GM10266 (cell line): Measurements from ENCODE around the gene OR2T11.
"Not testable (repeated sequence)": the region's sequence is repeated elsewhere in the genome, so short reads cannot be mapped to it uniquely, and the experiment has no call there.

Experiments
- DNase-seq: peaks from one replicate; pipeline ENCODE4 v3.0.0; 2012; ENCODE audit errors: extremely low spot score
- TF ChIP-seq, protein P1 (sequence below): IDR thresholded peaks from 2 replicates; pipeline ENCODE4 v1.5.1; 2012; ENCODE audit warnings: mild to moderate bottlenecking, low read depth; ENCODE audit not compliant: control insufficient read depth, insufficient read depth; ENCODE audit errors: missing control alignments

Gene OR2T11

DNA sequence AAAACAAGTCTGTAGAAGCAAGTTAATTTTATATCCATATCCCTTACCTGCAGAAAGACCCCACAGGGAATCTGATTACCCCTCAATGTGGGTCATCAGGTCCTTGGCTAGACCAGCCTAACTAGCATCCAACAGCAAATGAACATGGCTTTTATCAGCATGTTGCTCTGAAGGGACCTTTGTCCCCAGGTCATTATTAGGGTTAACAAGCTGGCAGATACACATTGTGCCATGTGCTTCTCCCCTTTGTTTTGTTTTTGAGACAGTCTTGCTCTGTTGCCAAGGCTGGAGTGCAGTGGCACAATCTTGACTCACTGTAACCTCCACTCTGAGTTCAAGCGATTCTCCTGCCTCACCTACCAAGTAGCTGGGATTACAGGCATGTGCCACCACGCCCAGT is at the start of gene OR2T11:
Gene OR2T11, minus strand, starts transcription at position 101 of the 400 bp plus-strand sequence. CDS start 7,963 bp downstream, outside the sequence.
- DNase-seq, result not testable (repeated sequence)

- TF ChIP-seq, protein P1, sequence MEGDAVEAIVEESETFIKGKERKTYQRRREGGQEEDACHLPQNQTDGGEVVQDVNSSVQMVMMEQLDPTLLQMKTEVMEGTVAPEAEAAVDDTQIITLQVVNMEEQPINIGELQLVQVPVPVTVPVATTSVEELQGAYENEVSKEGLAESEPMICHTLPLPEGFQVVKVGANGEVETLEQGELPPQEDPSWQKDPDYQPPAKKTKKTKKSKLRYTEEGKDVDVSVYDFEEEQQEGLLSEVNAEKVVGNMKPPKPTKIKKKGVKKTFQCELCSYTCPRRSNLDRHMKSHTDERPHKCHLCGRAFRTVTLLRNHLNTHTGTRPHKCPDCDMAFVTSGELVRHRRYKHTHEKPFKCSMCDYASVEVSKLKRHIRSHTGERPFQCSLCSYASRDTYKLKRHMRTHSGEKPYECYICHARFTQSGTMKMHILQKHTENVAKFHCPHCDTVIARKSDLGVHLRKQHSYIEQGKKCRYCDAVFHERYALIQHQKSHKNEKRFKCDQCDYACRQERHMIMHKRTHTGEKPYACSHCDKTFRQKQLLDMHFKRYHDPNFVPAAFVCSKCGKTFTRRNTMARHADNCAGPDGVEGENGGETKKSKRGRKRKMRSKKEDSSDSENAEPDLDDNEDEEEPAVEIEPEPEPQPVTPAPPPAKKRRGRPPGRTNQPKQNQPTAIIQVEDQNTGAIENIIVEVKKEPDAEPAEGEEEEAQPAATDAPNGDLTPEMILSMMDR, result no peak
- DNase-seq, result no peak
Observed at GRCh38 chr1:248681651-248682050, 46.8 kb upstream of the OR2T11 start.

DNA sequence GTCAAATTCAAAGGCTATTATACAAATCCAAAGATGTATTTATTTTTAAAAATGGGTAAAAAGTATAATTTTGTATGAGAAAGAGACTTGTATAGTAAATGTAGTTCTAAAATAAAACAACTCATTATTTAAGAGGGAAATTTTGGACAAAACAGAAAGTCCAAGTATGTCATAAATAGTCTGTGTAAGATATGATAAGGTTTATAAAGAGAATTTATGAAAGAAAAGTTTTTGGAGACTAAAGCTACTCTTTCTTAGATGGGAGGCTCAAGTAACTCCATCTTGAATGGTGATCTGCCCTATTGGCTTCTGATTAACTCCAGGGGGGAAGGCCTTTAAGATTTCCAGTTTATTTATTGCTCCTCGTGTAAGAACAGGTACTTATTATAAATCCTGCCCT is 35.1 kb upstream of the OR2T11 start:
- TF ChIP-seq, protein P1, result no peak
- DNase-seq, result no peak

DNA sequence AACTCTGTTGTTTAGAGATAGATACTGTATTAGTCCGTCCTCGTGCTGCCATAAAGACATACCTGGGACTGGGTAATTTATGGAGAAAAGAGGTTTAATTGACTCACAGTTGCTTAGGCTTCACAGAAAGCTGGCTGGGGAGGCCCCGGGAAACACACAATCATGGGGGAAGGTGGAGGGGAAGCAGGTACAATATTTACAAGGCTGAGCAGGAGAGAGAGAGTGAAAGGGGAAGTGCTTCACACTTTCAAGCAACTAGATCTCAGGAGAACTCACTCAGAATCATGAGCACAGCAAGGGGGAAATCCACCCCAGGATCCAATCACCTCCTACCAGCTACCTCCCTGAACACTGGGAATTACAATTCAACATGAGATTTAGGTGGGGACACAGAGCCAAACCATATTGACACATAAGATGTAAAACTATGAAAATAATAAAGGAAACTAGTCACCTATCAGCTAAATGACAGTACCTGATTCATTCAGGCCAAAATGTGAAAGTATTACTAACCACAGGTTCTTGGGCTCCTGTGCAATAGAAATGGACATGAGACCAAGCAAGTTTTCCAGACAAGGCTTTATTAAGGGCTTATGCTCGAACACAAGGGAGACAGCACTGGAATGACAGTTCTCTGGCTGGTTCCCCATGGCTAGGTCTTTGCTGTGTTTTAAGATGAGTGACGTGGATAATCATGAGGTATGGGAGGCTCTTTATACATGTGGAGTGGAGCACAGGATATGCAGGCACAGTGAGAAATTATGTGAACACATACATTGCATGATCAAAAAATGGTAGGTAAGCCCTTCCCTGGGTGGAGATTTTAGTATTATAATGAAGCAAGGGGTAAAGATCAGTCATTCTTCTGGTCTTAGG is 28.8 kb upstream of the OR2T11 start:
- DNase-seq, result not testable (repeated sequence)

GRCh38 chr1:248656797-248657196 is 21.9 kb upstream of the OR2T11 start:
- DNase-seq, result not testable (repeated sequence)

DNA sequence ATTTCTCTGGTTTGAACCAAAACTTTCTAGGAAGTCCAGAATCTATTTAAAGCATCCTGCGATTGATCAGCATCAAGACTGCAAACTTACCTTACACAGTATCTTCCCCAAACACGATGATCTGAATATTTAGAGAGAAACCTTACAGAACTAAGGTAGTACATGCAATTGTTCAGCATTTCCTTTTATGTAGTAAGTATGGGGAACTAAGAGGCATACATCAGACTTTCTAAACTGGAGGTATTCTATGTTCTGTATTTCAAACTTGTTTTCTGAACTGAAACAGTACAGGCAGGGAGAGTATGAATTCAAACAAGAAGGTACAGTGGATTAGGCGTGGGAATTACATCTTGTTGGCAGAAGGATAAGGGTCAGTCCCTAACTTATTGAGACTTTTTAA is 20.5 kb upstream of the OR2T11 start, which contains the start of gene OR2T27:
Gene OR2T27, minus strand, starts transcription at position 175 of the 400 bp plus-strand sequence. CDS start 4,644 bp downstream, outside the sequence.
- not testable (repeated sequence) for DNase-seq

DNA sequence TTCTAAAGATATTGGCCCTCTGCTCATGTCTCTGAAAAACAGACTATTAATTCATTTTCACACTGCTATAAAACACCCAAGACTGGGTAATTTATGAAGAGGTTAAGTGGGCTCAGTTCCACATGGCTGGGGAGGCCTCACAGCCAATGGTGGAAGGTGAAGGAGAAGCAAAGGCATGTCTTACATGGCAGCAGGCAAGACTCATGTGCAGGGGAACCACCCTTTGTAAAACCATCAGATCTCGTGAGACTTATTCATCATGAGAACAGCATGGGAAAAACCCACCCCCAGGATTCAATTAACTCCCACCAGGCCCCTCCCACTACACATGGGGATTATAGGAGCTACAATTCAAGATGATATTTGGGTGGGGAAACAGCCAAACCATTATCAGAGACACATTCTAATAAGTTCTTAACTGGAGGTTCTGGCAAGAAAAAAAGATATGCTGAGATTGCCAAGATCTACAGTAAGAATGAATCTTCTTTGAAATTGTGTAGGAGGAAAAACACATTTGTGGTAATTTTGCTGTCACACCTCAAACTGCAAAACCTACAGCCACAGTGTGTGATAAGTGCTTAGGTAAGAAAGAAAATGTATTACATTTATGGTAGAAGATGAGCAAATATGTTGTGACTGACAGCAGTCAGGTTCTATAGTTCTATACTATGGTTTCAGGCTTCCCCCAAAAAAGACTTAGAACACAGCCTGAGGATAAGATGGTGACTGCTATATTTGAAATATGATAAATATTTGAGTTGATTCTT is 14.1 kb upstream of the OR2T11 start:
- DNase-seq, result not testable (repeated sequence)

DNA sequence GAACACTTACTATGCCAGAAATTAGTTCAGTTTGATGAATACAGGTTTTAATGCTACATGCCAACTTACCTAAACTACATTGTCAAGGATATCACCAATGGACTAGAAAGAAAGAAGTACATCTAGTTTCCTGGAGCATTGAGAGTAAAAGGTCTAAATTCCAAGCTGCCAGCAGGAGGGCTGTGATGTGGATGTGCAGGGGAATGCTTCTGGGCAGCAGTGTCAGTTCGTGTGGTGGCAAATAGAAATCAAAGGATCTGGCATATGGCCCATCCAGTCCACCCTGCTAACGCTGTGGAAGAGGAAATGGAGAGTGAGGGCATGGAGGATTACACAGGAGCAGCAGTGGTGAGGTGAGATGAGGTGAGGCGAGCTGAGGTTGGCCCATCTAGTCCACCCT is 10.3 kb upstream of the OR2T11 start, which contains the start of gene OR2T35:
Gene OR2T35, minus strand, starts transcription at position 101 of the 400 bp plus-strand sequence. CDS start 6,020 bp downstream, outside the sequence.
- not testable (repeated sequence) for DNase-seq

DNA sequence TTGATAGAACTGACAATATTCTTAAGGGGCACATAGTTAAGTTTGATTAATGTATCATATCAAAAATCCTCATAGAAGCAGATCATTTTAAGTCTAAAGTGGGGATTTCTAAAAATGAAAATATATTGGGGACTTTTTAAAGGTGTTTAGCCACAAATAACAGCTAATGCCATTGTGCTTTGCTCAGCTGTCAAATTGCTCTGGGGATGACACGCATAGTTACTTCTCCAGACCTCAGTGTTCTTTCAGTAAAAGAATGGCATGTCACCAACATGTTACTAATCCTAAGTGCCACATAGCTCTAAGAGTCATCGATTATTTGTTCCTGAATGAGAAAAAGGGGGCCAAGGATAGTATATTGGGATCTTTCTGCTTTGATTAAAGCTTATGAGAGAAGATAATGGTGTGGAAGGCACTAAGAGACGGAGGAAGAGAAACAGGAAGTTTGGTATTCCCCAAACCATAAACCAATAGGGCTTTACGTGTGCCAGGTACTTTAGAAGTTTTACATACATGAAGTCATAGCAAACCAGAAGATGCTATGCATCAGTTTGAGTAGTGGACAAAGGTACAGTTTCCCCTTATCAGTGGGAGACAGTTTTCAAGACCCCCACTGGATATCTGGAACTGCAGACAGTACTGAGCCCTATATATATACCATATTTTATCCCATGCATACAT is 8.2 kb upstream of the OR2T11 start:
- not testable (repeated sequence) for DNase-seq

- not testable (repeated sequence) for DNase-seq
Observed at GRCh38 chr1:248641583-248641982, 6.7 kb upstream of the OR2T11 start.

- DNase-seq, result not testable (repeated sequence)
Observed at GRCh38 chr1:248640906-248641305, 6.0 kb upstream of the OR2T11 start.

- DNase-seq, result not testable (repeated sequence)
Observed at GRCh38 chr1:248639652-248640051, 4.8 kb upstream of the OR2T11 start.

DNA sequence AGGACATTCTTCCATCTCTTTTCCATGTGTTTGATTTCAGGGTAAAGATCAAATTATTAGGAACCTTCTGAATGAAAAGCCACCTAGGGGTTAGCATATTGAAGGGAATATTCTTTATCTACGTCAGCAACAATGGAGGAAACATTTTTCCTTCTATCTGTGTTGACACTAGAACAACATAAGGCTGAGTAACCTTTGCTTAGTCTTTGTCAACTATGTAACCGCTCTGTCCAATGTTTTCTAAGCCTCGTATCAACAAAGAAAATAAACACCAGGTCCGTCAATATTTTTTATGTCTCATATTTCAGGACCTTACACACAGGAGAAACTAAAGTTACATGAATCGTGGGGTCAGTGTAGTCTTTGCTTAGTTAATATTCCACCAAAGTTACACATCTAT is 1.7 kb upstream of the OR2T11 start:
- DNase-seq, result not testable (repeated sequence)
